NCI-H748 (cell line): ENCODE results near the gene OR52E8.

ENCODE experiments used
- DNase-seq: peaks from one replicate; lab custom pipeline; 2025; ENCODE audit not compliant: unreplicated experiment; lab: John Stamatoyannopoulos, UW

OR52E8 gene

DNA sequence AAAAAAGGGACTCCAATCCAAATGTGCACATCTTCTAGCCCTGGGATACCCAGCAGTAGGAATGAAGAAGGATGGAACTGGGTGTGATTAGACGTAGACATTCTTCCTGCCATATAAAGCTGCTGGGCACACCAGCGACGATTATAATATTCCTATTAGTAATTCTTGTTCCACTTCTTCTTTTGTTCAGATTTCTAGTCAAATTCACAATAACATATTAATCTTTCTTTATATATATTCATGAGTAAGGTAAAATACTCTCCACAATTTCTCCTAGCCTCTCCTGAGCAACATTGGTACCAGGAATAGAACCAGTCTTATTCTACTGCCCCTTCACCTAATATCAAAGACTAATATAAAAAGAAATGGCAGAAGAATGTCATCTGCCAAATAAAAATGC, at the start of gene OR52E8:
TSS of gene OR52E8 (minus strand) at position 101 of the 400 bp plus-strand sequence. CDS start at position 101, 0 bp downstream.
- DNase-seq: no peak

DNA sequence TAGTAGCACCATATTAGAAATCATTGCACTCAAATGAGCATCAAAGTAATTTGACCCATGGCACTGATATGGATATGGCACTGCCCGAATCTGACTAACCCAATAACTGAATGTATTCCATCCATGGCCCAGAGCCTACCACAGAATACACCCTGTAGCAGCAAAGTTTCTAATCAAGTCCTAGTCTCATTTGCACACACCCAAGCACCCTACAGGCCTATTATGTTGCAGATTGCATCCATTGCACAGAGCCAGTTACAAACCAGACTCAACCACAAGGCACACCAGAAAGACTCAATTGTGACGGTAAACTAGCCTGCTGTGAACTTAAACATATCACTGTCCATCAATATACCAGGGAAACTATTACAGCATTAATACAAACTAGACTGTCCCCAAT, 42.0 kb upstream of the OR52E8 start:
- peak; percentile 33 for DNase-seq

DNA sequence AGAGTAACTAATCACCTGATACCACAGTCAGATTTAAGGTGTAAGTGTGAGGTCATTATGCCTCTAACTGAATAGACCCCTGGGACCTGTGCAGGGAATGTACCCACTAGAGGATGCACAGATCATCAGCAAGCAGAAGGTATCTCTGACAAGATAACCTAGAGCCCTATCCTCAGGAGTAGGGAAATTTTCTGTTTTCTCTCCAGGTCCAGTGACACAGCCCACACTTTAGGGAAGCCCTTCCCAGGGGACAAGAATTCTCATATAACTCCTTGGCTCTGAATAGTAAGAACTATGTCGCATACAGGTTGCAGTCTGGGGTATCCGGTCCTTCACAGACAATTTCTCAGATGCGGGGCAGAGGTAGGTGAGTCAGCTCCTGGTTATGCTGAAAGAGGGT, 35.4 kb upstream of the OR52E8 start, which contains the start of gene OR52E5:
TSS of gene OR52E5 (plus strand) at position 301 of the 400 bp plus-strand sequence. CDS start 7,569 bp downstream, outside the sequence.
- DNase-seq: no peak

DNA sequence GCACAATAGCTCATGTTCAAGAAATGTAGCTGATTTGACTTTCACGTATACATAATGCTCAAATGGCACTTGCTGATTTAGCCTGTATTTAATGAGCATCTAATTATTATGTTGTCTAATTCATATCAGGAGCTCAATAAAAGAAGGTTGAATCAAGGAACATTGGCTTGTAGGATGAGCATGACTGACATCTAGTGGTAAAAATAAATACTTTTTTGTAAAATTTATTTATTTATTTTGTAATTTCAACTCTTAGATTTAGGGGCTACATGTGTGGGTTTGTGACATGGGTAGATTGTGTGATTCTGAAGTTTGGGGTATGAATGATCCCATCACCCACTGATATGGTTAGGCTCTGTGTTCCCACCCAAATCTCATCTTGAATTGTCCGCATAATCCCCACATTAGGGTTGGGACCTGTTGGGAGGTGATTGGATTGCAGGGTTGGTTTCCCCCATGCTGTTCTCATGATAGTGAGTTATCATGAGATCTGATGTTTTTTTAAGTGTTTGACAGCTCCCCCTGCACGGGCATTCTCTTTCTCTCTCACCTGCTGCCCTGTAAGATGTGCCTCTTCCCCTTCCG, 33.8 kb upstream of the OR52E8 start:
- DNase-seq: peak; percentile 17

DNA sequence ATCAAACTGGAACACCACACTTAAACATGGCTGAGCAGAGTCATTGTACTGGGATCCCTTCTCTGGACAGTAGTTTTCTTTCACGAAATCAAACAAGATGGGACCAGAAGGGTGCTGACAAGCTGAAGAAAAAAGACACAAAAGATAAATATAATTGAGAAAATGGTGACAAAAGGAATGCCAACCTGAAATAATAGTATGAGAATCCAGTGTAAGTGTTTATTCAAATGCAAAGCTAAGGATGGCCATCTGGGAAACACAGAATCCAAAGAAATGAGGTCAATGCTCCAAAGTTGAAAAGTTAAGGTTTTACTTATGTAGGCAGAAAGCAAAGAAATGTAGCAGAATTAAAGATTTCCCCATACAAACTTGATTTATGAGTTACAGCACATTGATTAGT, 30.2 kb upstream of the OR52E8 start:
- no peak for DNase-seq

DNA sequence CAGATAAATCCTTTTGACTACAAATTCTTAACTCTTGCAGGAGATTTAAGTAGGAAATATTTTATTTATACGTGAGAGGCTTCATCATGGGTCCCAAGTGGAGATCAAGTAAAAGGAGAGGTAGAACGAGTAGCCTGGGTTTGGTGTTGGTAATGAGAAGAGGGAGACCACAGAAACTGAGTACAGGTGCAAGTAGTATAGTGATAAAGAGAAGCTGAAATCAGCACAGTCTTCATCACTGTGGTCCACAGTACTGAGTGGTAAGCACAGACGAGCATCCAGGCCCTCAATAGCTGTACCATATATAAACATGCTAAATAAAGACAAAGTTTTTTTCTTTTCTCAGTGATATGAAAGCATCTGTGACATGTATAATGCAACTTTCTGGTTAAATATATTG, 29.7 kb upstream of the OR52E8 start:
- no peak for DNase-seq

DNA sequence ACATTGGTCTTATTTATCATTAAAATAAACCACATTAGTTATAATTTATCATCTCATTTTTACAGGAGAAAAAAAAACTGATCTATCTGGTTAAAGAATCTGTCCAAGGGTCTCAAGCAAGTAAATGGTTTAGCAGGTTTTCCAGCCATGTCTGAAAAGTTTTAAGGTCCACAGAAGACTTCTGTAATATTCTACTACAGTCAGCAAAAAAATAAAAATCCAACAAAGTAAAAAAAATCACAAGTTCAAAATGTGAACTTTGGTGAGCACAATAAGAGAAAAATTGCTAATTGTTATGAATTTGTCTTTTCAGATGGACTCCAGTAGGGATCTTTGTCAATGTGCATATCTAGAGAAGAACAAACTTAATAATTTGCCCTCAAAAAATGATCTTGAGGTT, 24.3 kb upstream of the OR52E8 start:
- DNase-seq: no peak

DNA sequence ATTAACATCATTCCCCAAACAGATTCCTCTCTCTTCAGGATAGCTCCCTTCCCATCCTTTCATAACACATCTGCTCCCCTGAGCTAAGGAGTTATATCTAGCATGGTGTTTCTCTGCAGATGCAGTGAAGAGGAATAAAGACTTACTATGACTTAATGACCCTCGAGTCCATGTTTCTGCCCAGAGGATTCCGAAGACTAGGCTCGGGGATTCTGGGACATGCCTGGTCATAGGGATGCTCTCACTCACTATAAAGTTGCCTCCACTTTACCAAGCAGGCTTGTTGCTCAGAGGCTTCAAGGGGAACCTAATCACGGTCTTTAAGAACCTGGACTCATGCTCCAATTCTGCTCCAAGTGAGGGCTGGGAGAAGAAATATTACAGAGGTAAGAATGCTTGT, 22.8 kb upstream of the OR52E8 start, which contains the start of gene OR52E4:
TSS of gene OR52E4 (plus strand) at position 301 of the 400 bp plus-strand sequence. CDS start 3,664 bp downstream, outside the sequence.
- no peak for DNase-seq

DNA sequence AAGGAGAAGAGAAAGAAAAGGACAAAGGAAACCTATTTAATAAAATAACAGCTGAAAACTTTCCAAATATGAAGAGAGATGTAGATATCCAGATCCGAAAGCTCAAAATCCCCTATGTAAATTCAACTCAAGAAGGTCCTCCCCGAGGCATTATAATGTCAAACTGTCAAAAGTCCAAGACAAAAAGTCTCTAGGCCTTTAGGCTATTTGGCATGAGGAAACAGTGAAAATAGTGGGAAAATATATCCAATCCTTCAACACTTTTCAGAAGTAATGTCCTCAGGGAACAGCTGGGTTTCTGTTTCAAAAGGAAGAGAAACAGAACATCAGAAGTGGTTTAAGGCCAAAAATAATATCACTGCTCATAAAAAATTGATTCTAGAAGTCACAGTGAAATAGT, 21.1 kb upstream of the OR52E8 start:
- no peak for DNase-seq

DNA sequence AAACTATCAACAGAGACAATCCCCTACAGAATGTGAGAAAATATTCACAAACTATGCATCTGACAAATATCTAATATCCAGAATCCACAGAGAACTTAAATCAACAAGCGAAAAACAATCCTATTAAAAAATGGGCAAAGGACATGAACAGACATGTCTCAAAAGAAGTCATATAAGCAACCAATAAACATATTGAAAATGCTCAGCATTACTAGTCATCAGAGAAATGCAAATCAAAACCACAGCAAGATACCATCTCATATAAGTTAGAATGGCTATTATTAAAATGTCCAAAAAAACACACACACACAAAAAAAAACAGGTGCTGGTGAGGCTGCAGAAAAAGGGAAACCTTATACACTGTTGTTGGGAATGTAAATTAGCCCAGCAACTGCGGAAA, 8.3 kb upstream of the OR52E8 start:
- DNase-seq: no peak

DNA sequence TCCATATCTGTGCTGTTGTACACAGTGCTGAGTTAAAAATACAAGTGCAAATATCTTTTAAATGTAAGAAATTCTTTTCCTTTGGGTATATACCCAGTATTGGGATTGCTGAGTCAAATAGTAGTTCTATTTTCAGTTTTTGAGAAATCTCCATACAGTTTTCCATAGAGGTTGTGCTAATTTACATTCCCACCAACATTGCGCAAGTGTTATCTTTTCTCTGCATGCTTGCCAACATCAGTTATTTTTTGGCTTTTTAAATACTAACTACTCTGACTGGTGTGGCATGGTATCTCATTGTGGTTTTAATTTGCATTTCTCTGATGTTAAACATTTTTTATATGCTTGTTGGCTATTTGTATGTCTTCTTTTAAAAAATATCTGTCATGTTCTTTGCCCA, 6.5 kb downstream of the OR52E8 start:
- DNase-seq: no peak

DNA sequence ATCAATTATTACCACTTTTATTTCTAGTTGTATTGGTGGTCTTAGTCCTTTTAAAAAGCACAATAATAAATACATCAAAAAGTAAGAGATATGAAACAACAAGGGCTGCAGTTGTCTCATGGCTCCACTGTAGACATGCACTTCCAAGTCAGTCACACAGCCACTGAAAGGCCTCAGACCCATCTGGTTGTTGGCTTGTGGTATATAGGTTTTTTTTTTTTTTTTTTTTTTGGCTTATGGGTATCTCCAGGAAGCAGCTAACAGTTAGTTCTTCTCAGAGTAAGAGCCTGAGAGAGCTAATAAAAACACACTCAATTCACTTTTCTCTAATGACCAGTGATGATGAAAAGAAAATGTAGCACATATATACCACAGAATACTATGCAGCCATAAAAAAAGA, 9.8 kb downstream of the OR52E8 start:
- no peak for DNase-seq

DNA sequence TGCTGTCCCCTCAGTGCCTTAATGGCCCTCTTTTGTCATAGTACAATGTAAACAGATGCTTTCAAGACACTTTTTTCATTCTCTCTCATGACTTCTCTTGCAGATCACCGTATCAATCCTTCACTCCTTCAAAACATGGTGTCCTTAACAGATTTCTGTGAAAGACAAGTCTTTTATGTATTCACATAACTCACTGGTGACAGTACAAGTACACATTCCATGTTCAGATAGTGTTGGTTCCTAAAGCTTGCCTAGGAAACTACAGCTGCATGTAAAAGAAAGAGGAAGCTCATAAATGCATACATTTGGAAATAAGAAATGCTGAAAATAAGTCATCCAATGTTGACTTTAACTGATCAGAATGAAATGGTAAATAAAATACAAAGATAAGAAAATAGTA, 10.8 kb downstream of the OR52E8 start:
- no peak for DNase-seq

DNA sequence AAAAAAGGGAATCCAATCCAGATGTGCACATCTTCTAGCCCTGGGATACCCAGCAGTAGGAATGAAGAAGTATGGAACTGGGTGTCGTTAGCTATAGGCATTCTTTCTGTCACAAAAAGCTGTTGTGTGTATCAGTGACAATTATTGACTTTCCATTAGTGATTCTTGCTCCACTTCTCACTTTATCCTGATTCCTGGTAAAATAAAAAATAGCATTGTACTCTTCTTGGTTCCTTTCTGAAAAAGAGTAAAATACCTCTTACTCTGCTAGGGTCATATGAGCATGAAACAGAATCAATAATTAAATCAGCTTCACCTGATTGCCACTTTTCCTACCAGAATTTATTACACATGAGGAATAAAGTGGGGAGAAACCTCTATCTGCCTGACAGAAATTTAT, 15.7 kb downstream of the OR52E8 start, which contains the start of gene OR52E6:
TSS of gene OR52E6 (minus strand) at position 101 of the 400 bp plus-strand sequence. CDS start at position 101, 0 bp downstream.
- no peak for DNase-seq

DNA sequence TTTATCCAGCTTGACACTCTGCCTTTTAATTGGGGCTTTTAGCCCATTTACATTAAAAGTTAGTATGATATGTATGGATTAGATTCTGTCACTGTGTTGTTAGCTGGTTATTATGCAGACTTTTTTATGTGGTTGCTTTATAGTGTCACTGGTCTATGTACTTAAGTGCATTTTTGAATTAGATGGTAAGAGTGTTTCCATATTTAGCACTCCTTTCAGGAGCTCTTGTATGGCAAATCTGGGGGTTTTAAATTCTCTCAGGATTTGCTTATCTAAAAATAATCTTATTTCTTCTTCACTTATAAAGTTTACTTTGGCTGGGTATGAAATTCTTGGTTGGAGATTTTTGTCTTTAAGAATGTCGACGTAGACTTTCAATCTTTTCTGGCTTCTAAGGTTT, 19.8 kb downstream of the OR52E8 start:
- no peak for DNase-seq

DNA sequence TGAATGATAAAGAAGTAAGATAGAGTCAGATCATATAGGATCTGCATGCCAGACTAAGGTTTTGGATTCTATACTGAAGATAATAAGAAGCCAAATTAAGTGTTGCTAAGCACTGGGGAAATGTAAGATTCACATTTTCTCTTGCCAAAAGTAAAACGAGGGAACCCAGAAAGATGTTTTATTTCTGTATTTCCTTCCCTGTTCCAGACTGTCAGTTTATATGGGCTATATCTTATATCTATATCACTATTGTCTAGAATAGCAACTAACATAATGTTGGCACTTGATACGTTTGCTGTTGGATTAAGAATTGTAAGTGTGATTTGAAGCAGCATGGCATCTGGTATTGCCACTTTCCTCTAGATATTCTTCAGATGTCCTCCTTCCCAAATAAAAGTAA, 24.0 kb downstream of the OR52E8 start:
- no peak for DNase-seq

DNA sequence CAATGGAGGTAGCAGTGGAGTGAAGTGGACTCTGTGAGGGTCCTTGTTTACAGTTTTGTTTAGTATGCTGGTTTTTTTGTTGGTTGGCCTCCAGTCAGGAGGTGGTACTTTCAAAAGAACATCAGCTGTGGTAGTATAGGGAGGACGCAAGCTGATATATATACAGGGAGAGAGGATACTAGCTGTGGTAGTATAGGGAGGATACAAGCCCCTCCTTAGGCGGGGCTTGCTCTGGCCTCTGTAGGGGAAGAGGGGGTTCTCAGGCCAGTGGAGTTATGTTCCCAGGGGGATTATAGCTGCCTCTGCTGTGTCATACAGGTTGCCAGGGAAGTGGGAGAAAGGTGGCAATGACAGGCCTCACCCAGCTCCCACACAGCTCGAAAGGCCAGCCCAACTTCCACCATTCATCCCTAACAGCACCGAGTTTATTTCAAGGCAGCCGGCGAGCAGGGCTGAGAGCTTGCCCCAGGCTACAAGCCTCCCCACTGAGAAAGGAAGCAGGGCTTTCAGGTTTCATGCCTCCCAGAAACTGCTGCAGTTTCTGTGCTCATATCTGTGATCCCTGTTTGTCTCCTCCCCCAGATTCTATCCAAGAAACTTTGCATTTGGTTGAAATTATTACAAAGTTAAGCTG, 26.2 kb downstream of the OR52E8 start:
- no peak for DNase-seq

DNA sequence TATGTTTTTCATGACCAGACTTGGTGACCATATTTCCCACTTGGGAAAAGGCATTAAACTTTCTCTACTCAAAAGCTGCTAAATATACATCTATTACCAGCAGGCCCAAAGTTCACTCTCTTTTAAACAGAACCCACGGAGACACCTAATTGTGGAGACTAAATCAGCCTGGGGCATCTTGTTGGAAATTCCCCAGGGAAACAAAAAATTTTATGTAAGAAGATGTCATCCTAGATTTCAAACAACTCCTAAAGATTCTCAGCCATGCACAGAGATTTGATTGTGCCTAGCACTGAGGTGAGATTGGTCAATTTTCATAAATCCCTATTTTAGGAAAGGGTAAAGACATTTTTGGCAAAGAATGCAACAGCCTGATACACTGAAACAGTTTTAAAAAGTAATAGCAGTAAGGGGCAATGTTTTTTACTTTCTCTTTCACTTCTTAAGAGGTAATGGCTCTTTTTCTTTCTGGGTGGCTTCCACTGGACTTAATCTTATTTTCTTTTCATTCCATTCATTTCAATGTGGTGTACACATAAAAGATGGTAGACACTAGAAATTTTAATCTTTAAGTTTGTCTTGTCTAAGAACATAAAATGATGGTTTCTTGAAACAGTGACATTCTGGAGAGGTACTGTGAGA, 39.1 kb downstream of the OR52E8 start:
- no peak for DNase-seq

DNA sequence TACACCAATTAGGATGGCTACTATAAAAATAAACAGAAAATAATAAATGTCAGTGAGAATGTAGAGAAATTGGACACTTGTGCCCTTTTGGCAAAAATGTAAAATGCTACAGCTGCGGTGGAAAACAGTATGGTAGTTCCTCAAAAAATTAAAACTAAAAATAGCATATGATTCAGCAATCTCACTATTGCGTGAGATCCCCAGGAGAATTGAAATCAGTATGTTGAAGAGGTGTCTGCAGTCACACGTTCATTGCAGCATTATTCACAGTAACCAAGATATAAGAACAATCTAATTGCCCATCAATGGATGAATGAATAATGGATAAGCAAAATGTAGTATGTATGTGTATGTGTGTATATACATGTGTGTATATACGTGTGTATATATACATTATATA, 42.0 kb downstream of the OR52E8 start:
- DNase-seq: no peak

DNA sequence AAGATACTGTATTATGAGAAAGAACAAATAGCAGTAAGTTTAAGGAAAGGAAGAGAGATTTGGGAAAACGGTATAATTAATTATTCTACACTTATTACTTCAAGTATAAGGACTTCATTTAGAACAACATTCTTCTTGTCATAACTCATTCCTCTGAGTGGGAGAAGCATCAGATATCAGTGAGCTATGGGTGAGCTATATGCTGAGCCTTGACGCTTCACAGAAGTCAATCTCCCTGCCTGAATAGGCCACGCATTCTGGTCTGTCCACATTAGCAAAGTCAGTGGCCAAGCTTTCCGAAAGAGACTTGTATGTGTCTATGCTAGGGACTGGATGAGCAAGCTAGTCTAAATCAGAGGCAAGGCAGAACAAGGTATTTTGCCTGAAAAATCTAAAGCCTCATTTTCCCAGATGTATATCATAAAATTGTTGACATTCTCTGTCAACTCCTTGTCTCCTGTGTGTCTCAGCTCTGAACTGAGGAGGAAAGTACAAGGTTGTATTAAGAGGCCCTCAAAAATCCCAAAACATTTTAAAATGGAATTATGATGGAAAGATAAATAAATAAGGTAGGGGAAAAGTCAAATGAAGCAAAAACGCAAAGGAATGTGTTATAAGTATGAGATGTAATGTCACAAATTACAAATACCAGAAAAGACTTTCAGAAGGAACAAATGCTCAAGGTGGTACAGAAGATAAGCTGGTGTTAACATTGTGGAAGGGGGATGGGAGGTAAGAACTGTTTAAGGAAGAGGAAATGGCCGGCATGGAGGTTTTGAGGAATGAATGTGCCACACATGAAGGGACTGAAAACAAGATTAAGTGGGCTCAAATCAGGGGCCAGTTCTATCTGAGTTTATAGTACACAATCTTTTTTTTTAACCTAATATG, 47.3 kb downstream of the OR52E8 start:
- DNase-seq: no peak

DNA sequence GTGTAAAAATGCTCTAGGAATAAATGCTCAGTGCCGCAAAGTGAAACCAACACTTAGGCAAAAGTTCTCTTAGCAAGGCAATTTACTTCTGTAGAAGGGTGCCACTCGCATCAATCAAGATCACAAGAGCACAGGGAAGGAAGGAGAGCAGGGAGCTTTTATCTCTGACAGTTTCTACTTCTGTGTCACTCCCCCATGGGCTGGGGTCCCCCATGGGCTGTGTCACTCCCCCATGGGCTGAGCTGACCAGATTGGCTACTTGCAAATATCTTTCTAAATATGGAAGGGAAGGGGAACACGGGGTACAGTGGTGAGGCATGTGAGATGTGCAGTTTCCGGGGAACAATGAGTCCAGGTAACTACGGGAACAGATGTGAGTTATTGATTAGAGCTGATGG, 48.4 kb downstream of the OR52E8 start:
- no peak for DNase-seq
